GM12872 (cell line): Measurements from ENCODE around the gene INSL3.

ENCODE experiments used
- TF ChIP-seq, protein P1 (sequence below): IDR thresholded peaks from 3 replicates; pipeline ENCODE4 v1.5.1; 2011; ENCODE audit warnings: low read depth, mild to moderate bottlenecking, low read length, moderate library complexity; ENCODE audit not compliant: insufficient read depth

Gene INSL3

GRCh38 chr19:17834350-17835181 is 13.2 kb upstream of the INSL3 start:
- TF ChIP-seq, protein P1, sequence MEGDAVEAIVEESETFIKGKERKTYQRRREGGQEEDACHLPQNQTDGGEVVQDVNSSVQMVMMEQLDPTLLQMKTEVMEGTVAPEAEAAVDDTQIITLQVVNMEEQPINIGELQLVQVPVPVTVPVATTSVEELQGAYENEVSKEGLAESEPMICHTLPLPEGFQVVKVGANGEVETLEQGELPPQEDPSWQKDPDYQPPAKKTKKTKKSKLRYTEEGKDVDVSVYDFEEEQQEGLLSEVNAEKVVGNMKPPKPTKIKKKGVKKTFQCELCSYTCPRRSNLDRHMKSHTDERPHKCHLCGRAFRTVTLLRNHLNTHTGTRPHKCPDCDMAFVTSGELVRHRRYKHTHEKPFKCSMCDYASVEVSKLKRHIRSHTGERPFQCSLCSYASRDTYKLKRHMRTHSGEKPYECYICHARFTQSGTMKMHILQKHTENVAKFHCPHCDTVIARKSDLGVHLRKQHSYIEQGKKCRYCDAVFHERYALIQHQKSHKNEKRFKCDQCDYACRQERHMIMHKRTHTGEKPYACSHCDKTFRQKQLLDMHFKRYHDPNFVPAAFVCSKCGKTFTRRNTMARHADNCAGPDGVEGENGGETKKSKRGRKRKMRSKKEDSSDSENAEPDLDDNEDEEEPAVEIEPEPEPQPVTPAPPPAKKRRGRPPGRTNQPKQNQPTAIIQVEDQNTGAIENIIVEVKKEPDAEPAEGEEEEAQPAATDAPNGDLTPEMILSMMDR, result 0 out of 3 replicates have a peak, but pooled peaks have one; percentile 11

DNA sequence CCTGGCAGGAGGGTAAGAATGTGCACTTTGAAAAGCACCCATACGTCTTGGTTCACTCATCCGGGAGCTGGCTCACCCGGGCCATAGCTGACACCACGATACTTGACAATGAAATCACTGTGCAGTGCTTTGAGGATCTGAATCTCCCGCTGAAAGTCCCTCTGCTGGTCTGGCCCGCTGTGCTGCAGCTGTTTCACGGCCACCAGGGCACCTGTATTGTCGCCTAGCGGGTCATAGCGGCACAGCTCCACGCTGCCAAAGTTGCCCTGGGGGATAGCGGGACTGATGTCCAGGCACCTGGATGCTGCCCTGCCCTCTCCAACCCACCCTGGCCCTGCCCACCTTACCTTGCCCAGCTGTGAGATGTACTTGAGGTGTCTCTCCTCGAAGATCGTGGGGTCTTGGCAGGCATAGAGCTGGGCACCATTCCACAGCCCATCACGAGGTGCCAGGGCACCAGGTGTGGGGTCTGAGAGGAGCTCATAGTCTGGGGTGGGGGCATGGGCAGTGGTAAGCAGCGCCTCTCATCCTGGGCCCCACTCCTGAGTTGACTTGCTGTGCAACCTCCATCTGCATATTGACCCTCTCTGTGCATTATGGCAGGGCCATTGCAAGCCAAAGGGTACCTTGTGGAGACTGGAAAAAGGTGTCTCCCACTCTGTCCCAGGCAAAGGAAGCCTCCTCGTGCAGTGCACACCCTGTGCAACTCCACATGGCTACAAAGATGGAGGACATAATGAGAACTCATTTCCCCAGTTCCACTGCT is 11.3 kb upstream of the INSL3 start:
- TF ChIP-seq, protein P1, result no peak

- TF ChIP-seq, protein P1, result no peak
These were observed 10.1 kb upstream of the INSL3 start for GRCh38 chr19:17831419-17831888.

- TF ChIP-seq, protein P1, result no peak
These were observed 9.5 kb upstream of the INSL3 start for GRCh38 chr19:17830567-17831418.

GRCh38 chr19:17829855-17830566 is 8.7 kb upstream of the INSL3 start:
- TF ChIP-seq, protein P1, result no peak

- TF ChIP-seq, protein P1, result no peak
These were observed 5.3 kb upstream of the INSL3 start for GRCh38 chr19:17826508-17827056.
